Sigmoid colon (tissue), 7 donors: ENCODE results near the gene TCF3. TPM values are rescaled to one million over a fixed set of nuclear protein-coding genes. Genes with fewer than 3 reads are reported as not detected.
A peak's percentile ranks its signal among the peaks of the same experiment; 100 is the strongest.

Experiments
- DNase-seq: peaks from one replicate; pipeline ENCODE4 v3.0.0-alpha.2; 2019
- H3K27ac ChIP-seq, 4 donors: fragments of 200-600 bp; sonication (generic); one replicate each; pipeline ENCODE4 v1.5.1; 2016 to 2019; ENCODE audit warnings: mild to moderate bottlenecking in 1 of 4
- H3K27me3 ChIP-seq, 3 donors: fragments of 200-600 bp; sonication (generic); one replicate each; pipeline ENCODE4 v1.5.1; 2019; ENCODE audit warnings: mild to moderate bottlenecking in 1 of 3
- H3K36me3 ChIP-seq, 4 donors: fragments of 200-600 bp; sonication (generic); one replicate each; pipeline ENCODE4 v1.5.1; 2016 to 2019
- H3K4me1 ChIP-seq, 4 donors: fragments of 200-600 bp; sonication (generic); one replicate each; pipeline ENCODE4 v1.5.1; 2017 to 2019
- H3K4me3 ChIP-seq, 4 donors: fragments of 200-600 bp; sonication (generic); one replicate each; pipeline ENCODE4 v1.5.1; 2017 to 2019; ENCODE audit warnings: mild to moderate bottlenecking in 2 of 4, moderate library complexity in 1 of 4
- H3K9me3 ChIP-seq, 4 donors: fragments of 200-600 bp in 3 of 4; sonication (generic) in 3 of 4; one replicate each; pipeline versions ENCODE4 v1.5.1 to v1.6.1; 2013 to 2019
- CTCF ChIP-seq, 4 experiments: fragments of 450-650 bp in 3 of 4; fragments of 200-600 bp in 1 of 4; IDR thresholded peaks; one replicate each; pipeline ENCODE4 v1.5.1; 2016 to 2019; ENCODE audit warnings: antibody characterized with exemption in 4 of 4, mild to moderate bottlenecking in 3 of 4, moderate library complexity in 2 of 4
- EP300 ChIP-seq, 4 donors: sonication (generic); formaldehyde crosslinking; IDR thresholded peaks; one replicate each; pipeline ENCODE4 v1.6.1; 2017; ENCODE audit warnings: antibody characterized with exemption in 4 of 4
- POLR2A ChIP-seq, 2 donors: fragments of 450-650 bp; IDR thresholded peaks; one replicate each; pipeline ENCODE4 v1.6.1; 2016; ENCODE audit warnings: antibody characterized with exemption in 2 of 2, mild to moderate bottlenecking in 2 of 2, moderate library complexity in 2 of 2
- POLR2AphosphoS5 ChIP-seq, 4 donors: sonication (generic); formaldehyde crosslinking; IDR thresholded peaks; one replicate each; pipeline ENCODE4 v1.6.1; 2017; ENCODE audit warnings: antibody characterized with exemption in 4 of 4
- WGBS, 2 donors: extraction: QIAGEN DNeasy Blood & Tissue Kit; methylation state at CpG; one replicate each; pipeline ENCODE4 v1.1.7; 2013; 5-methylcytosine and 5-hydroxymethylcytosine counted together
- intact Hi-C: fragments of 100-400 bp; cut with DNase I; formaldehyde crosslinking; loops from one replicate; pipeline ENCODE4 v1.15.1; 2023
- polyA plus RNA-seq, 3 donors: library from polyadenylated mRNA; stranded (reverse); fragments of 200-250 nt; gene quantifications; one replicate each; pipeline ENCODE4 v1.2.3, GENCODE V29; 2013
- total RNA-seq, 4 donors: library from RNA; depleted of rRNA; stranded (reverse); fragments of >200 nt; gene quantifications; one replicate each; pipeline ENCODE4 v1.1.0, GENCODE V29; 2016
- donor health status: healthy with polysubstance abuse.
- donor health status: Bipolar disorder and iron deficiency.
- donor health status: healthy.

TCF3 gene
- total and polyA plus RNA-seq, 7 donors, result 18.6 to 66.9 (median 30.8) TPM

GRCh38 chr19:1621574-1621973, 30.8 kb downstream of the TCF3 start:
- H3K4me1 ChIP-seq, result peaks cover 0 to 28% (median 20%) of the 10 kb centered on the region in 4 donors
- peaks cover 0 to 59% (median 10%) of the 10 kb centered on the region in 4 donors for H3K36me3 ChIP-seq
- no peak overlapping the region for H3K27ac ChIP-seq
- TF ChIP-seq POLR2AphosphoS5 (IDR thresholded peaks at IDR 0.05) (no peak), EP300 (IDR thresholded peaks at IDR 0.05) (no peak), POLR2A (IDR thresholded peaks at IDR 0.05) (no peak), CTCF (IDR thresholded peaks at IDR 0.05) (no peak)
- DNase-seq, result no peak
- no peaks in the 10 kb centered on the region for H3K27me3 ChIP-seq
- no peaks in the 10 kb centered on the region for H3K9me3 ChIP-seq
- intact Hi-C loops, result no loop called here
- H3K4me3 ChIP-seq, result no peak overlapping the region
- 93 to 95% methylated on average over 23 of the region's 23 CpGs for WGBS, 2 donors

GRCh38 chr19:1621021-1621420, 31.4 kb downstream of the TCF3 start:
- peak; percentile 59 for DNase-seq
- Histone ChIP-seq H3K9me3 (no peaks in the 10 kb centered on the region), H3K4me1 (peaks cover 0 to 31% (median 21%) of the 10 kb centered on the region in 4 donors), H3K27ac (no peak overlapping the region), H3K36me3 (peaks cover 0 to 59% (median 10%) of the 10 kb centered on the region in 4 donors), H3K27me3 (no peaks in the 10 kb centered on the region), H3K4me3 (no peak overlapping the region)
- WGBS, 2 donors, result 91% methylated on average over 19 of the region's 19 CpGs
- intact Hi-C loops, result no loop called here
- TF ChIP-seq EP300 (IDR thresholded peaks at IDR 0.05), result no peak
- TF ChIP-seq CTCF (IDR thresholded peaks at IDR 0.05), result no peak
- TF ChIP-seq POLR2AphosphoS5 (IDR thresholded peaks at IDR 0.05), result no peak
- TF ChIP-seq POLR2A (IDR thresholded peaks at IDR 0.05), result no peak

- 90 to 91% methylated on average over 11 of the region's 11 CpGs for WGBS, 2 donors
- no peak for DNase-seq
- Histone ChIP-seq H3K9me3 (no peaks in the 10 kb centered on the region), H3K27ac (no peak overlapping the region), H3K4me1 (peaks cover 0 to 36% (median 23%) of the 10 kb centered on the region in 4 donors), H3K36me3 (peaks cover under 1 to 59% (median 10%) of the 10 kb centered on the region in 4 donors), H3K4me3 (no peak overlapping the region), H3K27me3 (no peaks in the 10 kb centered on the region)
- intact Hi-C loops, result no loop called here
- TF ChIP-seq CTCF (IDR thresholded peaks at IDR 0.05) (no peak), POLR2A (IDR thresholded peaks at IDR 0.05) (no peak), EP300 (IDR thresholded peaks at IDR 0.05) (no peak), POLR2AphosphoS5 (IDR thresholded peaks at IDR 0.05) (no peak)
Observed at GRCh38 chr19:1620502-1620901, 31.9 kb downstream of the TCF3 start.

- Histone ChIP-seq H3K4me3 (no peak overlapping the region), H3K9me3 (no peaks in the 10 kb centered on the region), H3K36me3 (peaks cover 9 to 59% (median 18%) of the 10 kb centered on the region in 4 donors), H3K27me3 (no peaks in the 10 kb centered on the region), H3K27ac (no peak overlapping the region), H3K4me1 (peaks cover 0 to 38% (median 23%) of the 10 kb centered on the region in 4 donors)
- no peak for DNase-seq
- 88 to 91% methylated on average over 18 of the region's 18 CpGs for WGBS, 2 donors
- intact Hi-C loops, result no loop called here
- no peak for TF ChIP-seq POLR2AphosphoS5 (IDR thresholded peaks at IDR 0.05)
- no peak for TF ChIP-seq CTCF (IDR thresholded peaks at IDR 0.05)
- TF ChIP-seq EP300 (IDR thresholded peaks at IDR 0.05), result no peak
- TF ChIP-seq POLR2A (IDR thresholded peaks at IDR 0.05), result no peak
Observed at GRCh38 chr19:1619703-1620102, 32.7 kb downstream of the TCF3 start.

- no peaks in the 10 kb centered on the region for H3K9me3 ChIP-seq
- no peak for DNase-seq
- H3K27me3 ChIP-seq, result no peaks in the 10 kb centered on the region
- intact Hi-C loops, result no loop called here
- peaks cover 0 to 38% (median 23%) of the 10 kb centered on the region in 4 donors for H3K4me1 ChIP-seq
- H3K27ac ChIP-seq, result peak overlapping the region in 2 of 4 donors; percentile 76 to 81
- peaks cover 15 to 63% (median 23%) of the 10 kb centered on the region in 4 donors for H3K36me3 ChIP-seq
- TF ChIP-seq POLR2AphosphoS5 (IDR thresholded peaks at IDR 0.05) (no peak), EP300 (IDR thresholded peaks at IDR 0.05) (no peak), POLR2A (IDR thresholded peaks at IDR 0.05) (no peak), CTCF (IDR thresholded peaks at IDR 0.05) (no peak)
- WGBS, 2 donors, result 94 to 96% methylated on average over 26 of the region's 26 CpGs
- no peak overlapping the region for H3K4me3 ChIP-seq
Observed at GRCh38 chr19:1619094-1619439, 33.3 kb downstream of the TCF3 start.
